Caki2 (cell line): ENCODE data around the gene PTPN1. TPM values are rescaled to one million over a fixed set of nuclear protein-coding genes. Genes with fewer than 3 reads are reported as not detected.
"Not testable (repeated sequence)": the region's sequence is repeated elsewhere in the genome, so short reads cannot be mapped to it uniquely, and the experiment has no call there.

ENCODE experiments used
- DNase-seq: peaks from one replicate; pipeline ENCODE4 v3.0.0-alpha.2; 2015; ENCODE audit warnings: low read depth
- in situ Hi-C: cut with HindIII; loops from 2 replicates; pipeline ENCODE4 v1.10.0; 2016; ENCODE audit warnings: low sequenced_read_pairs, low pct_unique_long_range_greater_than_20kb, mixed read lengths
- total RNA-seq: library from RNA; depleted of rRNA; stranded (reverse); fragments of >200 nt; shearing (Covaris generic); gene quantifications from 2 replicates; pipeline ENCODE4 v1.2.3, GENCODE V29; 2014; ENCODE audit warnings: low replicate concordance; rRNA removed

The PTPN1 gene
- total RNA-seq: 28.1 and 28.2 TPM in 2 replicates

GRCh38 chr20:50509923-50510705 is at the start of gene PTPN1:
Gene PTPN1, plus strand, starts transcription at chr20:50510383. Its CDS starts 145 bp downstream, at chr20:50510528.
- in situ Hi-C loops: no loop called here
- peak; percentile 100 for DNase-seq

GRCh38 chr20:50460608-50461267 is 49.4 kb upstream of the PTPN1 start:
- peak; percentile 86 for DNase-seq
- in situ Hi-C loops: no loop called here

GRCh38 chr20:50462093-50462690 is 48.0 kb upstream of the PTPN1 start:
- in situ Hi-C loops: no loop called here
- no peak for DNase-seq

- peak; percentile 74 for DNase-seq
- in situ Hi-C loops: no loop called here
Measured at GRCh38 chr20:50464026-50464724, 46.0 kb upstream of the PTPN1 start.

GRCh38 chr20:50464725-50465650 is 45.2 kb upstream of the PTPN1 start:
- DNase-seq: no peak

GRCh38 chr20:50467174-50467573 is 43.0 kb upstream of the PTPN1 start:
- in situ Hi-C loops: no loop called here
- no peak for DNase-seq

More at GRCh38 chr20:50464725-50465650, 45.2 kb upstream of the PTPN1 start:
- in situ Hi-C loops: no loop called here

- in situ Hi-C loops: no loop called here
- DNase-seq: peak; percentile 47
Measured at GRCh38 chr20:50467718-50468356, 42.3 kb upstream of the PTPN1 start.

- in situ Hi-C loops: no loop called here
- no peak for DNase-seq
Measured at GRCh38 chr20:50468378-50468798, 41.8 kb upstream of the PTPN1 start.

- in situ Hi-C loops: no loop called here
- no peak for DNase-seq
Measured at GRCh38 chr20:50469176-50469723, 40.9 kb upstream of the PTPN1 start.

- DNase-seq: no peak
- in situ Hi-C loops: no loop called here
Measured at GRCh38 chr20:50469796-50470195, 40.4 kb upstream of the PTPN1 start.

GRCh38 chr20:50470264-50470858 is 39.8 kb upstream of the PTPN1 start:
- in situ Hi-C loops: no loop called here
- DNase-seq: peak; percentile 52

- DNase-seq: no peak
- in situ Hi-C loops: no loop called here
Measured at GRCh38 chr20:50471231-50471630, 39.0 kb upstream of the PTPN1 start.

GRCh38 chr20:50472693-50473664 is 37.2 kb upstream of the PTPN1 start:
- DNase-seq: no peak
- in situ Hi-C loops: no loop called here

GRCh38 chr20:50474356-50474755 is 35.8 kb upstream of the PTPN1 start:
- DNase-seq, in situ Hi-C loops: not testable (repeated sequence)

GRCh38 chr20:50475681-50476292 is 34.4 kb upstream of the PTPN1 start:
- in situ Hi-C loops: no loop called here
- peak; percentile 81 for DNase-seq
